Pancreas (tissue), 10 donors: ENCODE measurements around the gene WWC1. TPM values are rescaled to one million over a fixed set of nuclear protein-coding genes. Genes with fewer than 3 reads are reported as not detected.

ENCODE experiments used
- ATAC-seq, 4 donors: fragments of 200-7000 bp; cut with Tn5 transposase; one replicate each; pipeline versions ENCODE4 v1.8.0 to v1.9.1; 2020; ENCODE audit warnings: mild to moderate bottlenecking in 4 of 4, moderate library complexity in 4 of 4
- DNase-seq, 6 donors: peaks; one replicate each; pipeline ENCODE4 v3.0.0-alpha.2; 2020
- FAIRE-seq: peaks from 2 replicates; lab custom pipeline; 2012; peaks lifted over from hg19 to GRCh38; lab: Jason Lieb, UNC
- H3K27ac ChIP-seq, 4 donors: fragments of 200-600 bp; sonication (generic); 1 replicate in 3 of 4; 2 replicates in 1 of 4; pipeline versions ENCODE4 v1.5.0 to v1.8.0; 2020
- H3K27me3 ChIP-seq, 4 donors: fragments of 200-600 bp; one replicate each; pipeline ENCODE4 v1.8.0; 2021
- H3K36me3 ChIP-seq, 3 donors: fragments of 200-600 bp; sonication (generic) in 1 of 3; one replicate each; pipeline versions ENCODE4 v1.5.0 to v1.8.0; 2020 to 2021
- H3K4me1 ChIP-seq, 3 donors: fragments of 200-600 bp; one replicate each; pipeline ENCODE4 v1.8.0; 2021
- H3K4me3 ChIP-seq, 4 donors: fragments of 200-600 bp; sonication (generic) in 2 of 4; one replicate each; pipeline versions ENCODE4 v1.5.0 to v1.8.0; 2020 to 2021
- H3K9me3 ChIP-seq, 4 donors: fragments of 200-600 bp; one replicate each; pipeline ENCODE4 v1.8.0; 2021
- WGBS, 2 donors: extraction: QIAGEN DNeasy Blood & Tissue Kit; methylation state at CpG; one replicate each; pipeline ENCODE4 v1.1.7; 2013; 5-methylcytosine and 5-hydroxymethylcytosine counted together
- intact Hi-C, 3 donors: fragments of 100-400 bp; cut with DNase I; formaldehyde crosslinking; loops; one replicate each; pipeline versions ENCODE4 v1.11.1 to v1.14.2; 2022
- polyA plus RNA-seq, 2 donors: library from polyadenylated mRNA; stranded (reverse); fragments of 200-250 nt; gene quantifications; one replicate each; pipeline ENCODE4 v1.2.3, GENCODE V29; 2013
- total RNA-seq, 6 donors: library from RNA; stranded (reverse); fragmentation: NEBNext Ultra II Directional in 4 of 6; extraction: Animal tissue kit (Norgen Biotek cat#: 25700) in 4 of 6; gene quantifications; one replicate each; pipeline versions ENCODE4 v1.2.1 to v1.2.4, GENCODE V29; 2021 to 2023
- TF ChIP-seq, protein P1 (sequence below), 4 donors: fragments of 200-600 bp; sonication (generic) in 3 of 4; IDR thresholded peaks; one replicate each; pipeline versions ENCODE4 v1.5.0 to v1.8.0; 2021; ENCODE audit warnings: antibody characterized with exemption in 4 of 4
- donor health status: healthy with polysubstance abuse.
- donor health status: DM: no; HTN: no; CAD: no; lungs with moderate emphysema.
- donor health status: DM: no; HTN: no; CAD: no.
- donor health status: control.
- donor health status: control.
- donor health status: Bipolar disorder and iron deficiency.
- donor health status: DM: yes; HTN: yes; CAD: no.
- donor health status: DM: no; HTN: no; CAD: no.
- donor health status: DM: no; HTN: no; CAD: no.
- donor health status: DM: yes; HTN: yes; CAD: no.

Gene WWC1
- total and polyA plus RNA-seq, 8 donors, result 35.0 to 54.2 (median 38.7) TPM

DNA sequence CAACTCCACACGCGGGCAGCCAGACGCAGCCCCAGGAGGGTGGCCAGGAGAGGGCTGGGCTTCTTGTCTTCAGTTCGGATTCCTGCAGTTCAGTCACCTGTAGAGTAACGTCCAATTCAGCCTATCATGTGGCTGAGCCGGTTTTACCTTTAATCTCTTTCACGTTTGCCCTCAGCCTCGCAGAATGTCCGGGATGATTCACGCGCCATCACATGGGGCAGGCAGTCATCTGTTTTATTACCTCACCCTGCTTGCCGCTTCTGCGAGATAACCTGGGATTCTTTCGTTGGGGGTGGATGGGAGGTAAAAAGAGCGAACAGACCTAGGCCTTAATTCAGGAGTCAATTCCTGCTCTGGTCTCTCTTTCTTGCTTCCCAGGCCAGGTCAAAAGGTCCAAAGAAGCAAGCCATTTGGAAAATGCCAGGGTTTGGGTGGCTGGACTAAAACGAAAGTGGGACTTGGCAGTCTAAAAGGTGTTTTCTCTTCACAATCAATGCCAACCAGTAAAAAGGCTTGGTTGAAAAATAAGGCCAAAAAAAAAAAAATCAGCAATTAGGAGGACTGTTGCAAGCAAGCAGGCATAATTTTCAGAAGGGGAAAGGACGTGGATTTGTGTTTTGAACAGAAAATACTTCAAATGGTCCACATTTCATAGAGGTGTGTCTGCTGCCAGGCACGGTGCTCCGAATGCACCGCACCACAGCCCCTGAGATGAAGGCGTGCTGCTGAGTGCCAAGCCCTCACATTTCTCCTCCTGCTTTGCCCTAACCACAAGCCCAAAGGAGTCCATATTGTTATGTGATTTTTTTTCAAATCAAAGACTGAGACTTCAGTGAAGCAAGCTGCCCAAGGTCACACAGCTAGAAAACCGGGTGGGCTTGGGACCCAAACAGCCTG is 2.8 kb upstream of the WWC1 start:
- FAIRE-seq, result no peak
- TF ChIP-seq, protein P1, sequence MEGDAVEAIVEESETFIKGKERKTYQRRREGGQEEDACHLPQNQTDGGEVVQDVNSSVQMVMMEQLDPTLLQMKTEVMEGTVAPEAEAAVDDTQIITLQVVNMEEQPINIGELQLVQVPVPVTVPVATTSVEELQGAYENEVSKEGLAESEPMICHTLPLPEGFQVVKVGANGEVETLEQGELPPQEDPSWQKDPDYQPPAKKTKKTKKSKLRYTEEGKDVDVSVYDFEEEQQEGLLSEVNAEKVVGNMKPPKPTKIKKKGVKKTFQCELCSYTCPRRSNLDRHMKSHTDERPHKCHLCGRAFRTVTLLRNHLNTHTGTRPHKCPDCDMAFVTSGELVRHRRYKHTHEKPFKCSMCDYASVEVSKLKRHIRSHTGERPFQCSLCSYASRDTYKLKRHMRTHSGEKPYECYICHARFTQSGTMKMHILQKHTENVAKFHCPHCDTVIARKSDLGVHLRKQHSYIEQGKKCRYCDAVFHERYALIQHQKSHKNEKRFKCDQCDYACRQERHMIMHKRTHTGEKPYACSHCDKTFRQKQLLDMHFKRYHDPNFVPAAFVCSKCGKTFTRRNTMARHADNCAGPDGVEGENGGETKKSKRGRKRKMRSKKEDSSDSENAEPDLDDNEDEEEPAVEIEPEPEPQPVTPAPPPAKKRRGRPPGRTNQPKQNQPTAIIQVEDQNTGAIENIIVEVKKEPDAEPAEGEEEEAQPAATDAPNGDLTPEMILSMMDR (IDR thresholded peaks at IDR 0.05), result no peak
- H3K4me1 ChIP-seq, result peaks cover 7 to 25% (median 12%) of the 10 kb centered on the region in 3 donors
- peak overlapping the region; percentile 64 to 81 (median 68) for H3K27ac ChIP-seq
- DNase-seq, result peak in 4 of 6 donors; percentile 60 to 71 (median 67)
- intact Hi-C loops, result no loop called here
- H3K9me3 ChIP-seq, result no peaks in the 10 kb centered on the region
- H3K36me3 ChIP-seq, result no peaks in the 10 kb centered on the region
- H3K4me3 ChIP-seq, result peak overlapping the region in 2 of 4 donors; percentile 2 to 11
- WGBS, 2 donors, result 35 to 38% methylated on average over 22 of the region's 22 CpGs
- H3K27me3 ChIP-seq, result no peaks in the 10 kb centered on the region
- ATAC-seq, result peak; percentile 34 to 69 (median 41)

DNA sequence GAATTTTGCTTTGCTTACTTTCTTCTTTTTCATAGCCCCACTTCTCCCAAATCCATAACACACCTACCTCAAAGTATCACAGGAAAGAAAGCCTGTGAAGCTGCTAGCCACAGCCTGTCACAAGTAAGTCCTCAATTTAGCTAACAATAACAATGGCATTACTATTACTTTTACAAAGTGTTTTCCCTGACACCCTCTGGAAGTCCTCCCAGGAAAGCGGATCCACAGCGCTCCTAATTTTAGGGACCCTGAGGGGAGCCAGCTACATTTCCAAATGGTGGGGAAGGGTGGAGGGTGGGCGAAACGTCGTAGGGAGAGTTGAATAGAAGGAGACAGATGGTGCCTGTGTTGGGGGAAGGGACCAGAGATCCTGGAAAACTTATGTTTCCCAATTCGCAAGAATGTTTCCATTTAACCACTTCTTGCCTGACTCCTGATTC is 523 bp upstream of the WWC1 start:
- intact Hi-C loops, result loop anchor here in 1 of 3 donors (10.0 kb wide), 1 partner anchor 74 kb away; no protein-coding TSS in a partner anchor

DNA sequence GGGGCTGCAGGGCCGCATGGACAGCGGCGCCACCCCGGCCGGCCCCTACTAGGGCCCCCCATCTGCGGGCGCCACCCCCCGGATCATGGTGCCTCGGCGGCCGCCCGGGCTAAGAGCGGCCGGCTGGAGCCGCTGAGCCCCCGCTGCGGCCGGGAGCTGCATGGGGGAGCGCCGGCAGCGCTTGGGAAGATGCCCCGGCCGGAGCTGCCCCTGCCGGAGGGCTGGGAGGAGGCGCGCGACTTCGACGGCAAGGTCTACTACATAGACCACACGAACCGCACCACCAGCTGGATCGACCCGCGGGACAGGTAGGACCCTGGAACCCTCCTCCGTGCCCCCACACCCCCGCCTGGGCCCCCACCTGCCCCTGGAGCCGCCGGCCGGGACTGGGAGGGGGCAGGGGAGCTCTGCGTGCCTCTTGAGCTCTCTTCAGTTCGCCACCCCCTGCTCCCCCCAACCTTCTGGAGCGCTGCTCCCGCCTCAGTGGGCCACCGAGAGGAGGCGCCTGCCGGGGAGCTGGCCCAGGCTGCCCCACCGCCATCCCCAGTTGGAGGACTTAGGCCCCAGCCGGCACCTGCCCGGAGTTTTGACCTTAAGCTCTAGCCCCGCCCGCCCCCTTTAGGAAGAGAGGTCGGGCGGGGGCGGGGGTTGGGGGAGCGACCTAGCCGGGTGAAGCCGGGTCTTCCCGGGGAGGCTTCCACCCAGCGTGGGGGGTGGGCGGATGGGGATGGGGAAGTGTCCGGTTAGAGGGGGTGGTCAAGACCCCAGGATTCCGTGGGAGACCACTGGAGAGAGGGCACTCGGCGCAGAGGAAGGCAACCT is 730 bp downstream of the WWC1 start:
- peak overlapping the region; percentile 50 to 71 (median 58) for H3K27ac ChIP-seq
- intact Hi-C loops, result loop anchor here in 1 of 3 donors (10.0 kb wide), 1 partner anchor 73 kb away; no protein-coding TSS in a partner anchor
- DNase-seq, result peak in 5 of 6 donors; percentile 40 to 83 (median 60)

More for the DNA sequence above, 523 bp upstream of the WWC1 start:
- Histone ChIP-seq H3K4me1 (peaks cover 7 to 30% (median 13%) of the 10 kb centered on the region in 3 donors), H3K27me3 (no peaks in the 10 kb centered on the region), H3K36me3 (no peaks in the 10 kb centered on the region), H3K27ac (peak overlapping the region; percentile 3 to 81 (median 40)), H3K9me3 (no peaks in the 10 kb centered on the region), H3K4me3 (peak overlapping the region in 3 of 4 donors; percentile 79 to 93 (median 81))
- FAIRE-seq (no peak), ATAC-seq (no peak), DNase-seq (no peak)
- 10% methylated on average over 6 of the region's 6 CpGs for WGBS, 2 donors
- TF ChIP-seq, protein P1 (IDR thresholded peaks at IDR 0.05), result no peak

More for the DNA sequence above, 730 bp downstream of the WWC1 start:
- H3K27me3 ChIP-seq, result no peaks in the 10 kb centered on the region
- peak; percentile 6 to 24 (median 18) for ATAC-seq
- TF ChIP-seq, protein P1 (IDR thresholded peaks at IDR 0.05), result no peak
- WGBS, 2 donors, result 1% methylated on average over 64 of the region's 64 CpGs
- peaks cover 10 to 39% (median 16%) of the 10 kb centered on the region in 3 donors for H3K4me1 ChIP-seq
- FAIRE-seq, result no peak
- H3K9me3 ChIP-seq, result no peaks in the 10 kb centered on the region
- H3K4me3 ChIP-seq, result peak overlapping the region; percentile 69 to 93 (median 80)
- no peaks in the 10 kb centered on the region for H3K36me3 ChIP-seq
